GM19240 (cell line): Measurements from ENCODE around the gene BRF1.

Source experiments
- DNase-seq: peaks from one replicate; pipeline ENCODE4 v3.0.0; 2011; ENCODE audit warnings: low spot score; ENCODE audit not compliant: insufficient read length

Gene BRF1

GRCh38 chr14:105178069-105178867 lies 122.5 kb downstream of the BRF1 start:
- DNase-seq = no peak

GRCh38 chr14:105177082-105177481 lies 123.7 kb downstream of the BRF1 start:
- no peak for DNase-seq

GRCh38 chr14:105176513-105176912 lies 124.3 kb downstream of the BRF1 start:
- no peak for DNase-seq

GRCh38 chr14:105173901-105174894 lies 126.6 kb downstream of the BRF1 start:
- DNase-seq = no peak

GRCh38 chr14:105173145-105173544 lies 127.7 kb downstream of the BRF1 start:
- no peak for DNase-seq

GRCh38 chr14:105172476-105172875 lies 128.3 kb downstream of the BRF1 start:
- no peak for DNase-seq

GRCh38 chr14:105171004-105171673 lies 129.7 kb downstream of the BRF1 start:
- no peak for DNase-seq

GRCh38 chr14:105169776-105170655 lies 130.8 kb downstream of the BRF1 start:
- no peak for DNase-seq

- no peak for DNase-seq
Measured at GRCh38 chr14:105168979-105169507, 131.8 kb downstream of the BRF1 start.

- DNase-seq = no peak
Measured at GRCh38 chr14:105168496-105168978, 132.3 kb downstream of the BRF1 start, which contains the start of gene JAG2. TSS of gene JAG2 (minus strand) at chr14:105168776. CDS start at chr14:105168420, 356 bp downstream.

GRCh38 chr14:105168093-105168420 lies 132.7 kb downstream of the BRF1 start:
- DNase-seq = no peak

GRCh38 chr14:105167303-105168092 lies 133.3 kb downstream of the BRF1 start:
- no peak for DNase-seq

GRCh38 chr14:105166571-105167302 lies 134.1 kb downstream of the BRF1 start:
- no peak for DNase-seq

- no peak for DNase-seq
Measured at GRCh38 chr14:105165761-105166485, 134.9 kb downstream of the BRF1 start.

GRCh38 chr14:105165134-105165704 lies 135.6 kb downstream of the BRF1 start:
- DNase-seq = no peak

- DNase-seq = no peak
Measured at GRCh38 chr14:105163040-105163742, 137.6 kb downstream of the BRF1 start.

- DNase-seq = no peak
Measured at GRCh38 chr14:105162669-105162979, 138.2 kb downstream of the BRF1 start.
